ENCODE results near the gene MAGOHB. TPM values are rescaled to one million over a fixed set of nuclear protein-coding genes. Genes with fewer than 3 reads are reported as not detected.
"Not testable (repeated sequence)": the region's sequence is repeated elsewhere in the genome, so short reads cannot be mapped to it uniquely, and the experiment has no call there.

Gene MAGOHB
- total RNA-seq, 1 donor from 2014 or later, result 30.5 TPM

DNA sequence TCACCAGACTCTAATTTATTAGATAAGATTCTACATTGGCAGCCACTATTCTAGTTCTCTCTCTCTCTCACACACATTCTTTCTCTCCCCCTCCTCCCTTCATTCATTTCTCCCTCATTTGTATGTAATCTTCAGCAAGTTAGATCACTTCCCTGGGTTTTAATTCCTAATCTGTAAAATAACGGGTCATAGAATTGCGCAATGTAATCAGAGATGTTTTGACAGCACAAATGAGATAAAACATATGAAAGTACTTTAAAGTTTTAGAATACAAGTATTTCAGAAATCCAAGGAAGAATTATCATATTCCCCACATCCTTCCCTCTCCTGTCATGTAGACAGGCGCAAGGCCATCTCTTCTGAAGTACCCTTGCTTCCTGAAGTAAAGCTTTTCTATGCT, 38.8 kb upstream of the MAGOHB start:
- no peak for FAIRE-seq
- H3K36me3 Mint-ChIP-seq (ENCODE audit: low read depth, unreplicated experiment), result peaks cover 13% of the 10 kb centered on the region

GRCh38 chr12:10646576-10646975, 33.2 kb upstream of the MAGOHB start:
- not testable (repeated sequence) for DNase-seq (ENCODE audit: low read depth); FAIRE-seq; H4K20me1 ChIP-seq (ENCODE audit: insufficient read depth, low read length); H3K4me3 Mint-ChIP-seq (ENCODE audit: unreplicated experiment); H3K4me3 ChIP-seq (ENCODE audit: insufficient read depth, low read depth, low read length); H3K27me3 Mint-ChIP-seq (ENCODE audit: low read depth, unreplicated experiment); H3K79me2 ChIP-seq (ENCODE audit: insufficient read depth, low read length); H3K27ac ChIP-seq (ENCODE audit: low read depth, low read length); H3K9ac ChIP-seq (ENCODE audit: low read length); H3K27ac Mint-ChIP-seq (ENCODE audit: unreplicated experiment); H3K4me1 ChIP-seq (ENCODE audit: insufficient read depth, low read length); H3K4me2 ChIP-seq (ENCODE audit: low read length); H3K36me3 ChIP-seq (ENCODE audit: insufficient read depth, low read length); H2AFZ ChIP-seq (ENCODE audit: low read depth, low read length); H3K4me1 Mint-ChIP-seq (ENCODE audit: low read depth, unreplicated experiment); H3K27me3 ChIP-seq (ENCODE audit: insufficient read depth, low read length)
- peaks cover 15% of the 10 kb centered on the region for H3K9me3 ChIP-seq (ENCODE audit: insufficient read depth, low read depth, low read length)
- H3K9me3 Mint-ChIP-seq (ENCODE audit: unreplicated experiment), result peaks cover 32% of the 10 kb centered on the region
- H3K36me3 Mint-ChIP-seq (ENCODE audit: low read depth, unreplicated experiment), result peaks cover 20% of the 10 kb centered on the region

More for the DNA sequence above, 38.8 kb upstream of the MAGOHB start:
- Mint-ChIP-seq H3K4me1 (ENCODE audit: low read depth, unreplicated experiment) (no peaks in the 10 kb centered on the region), H3K4me3 (ENCODE audit: unreplicated experiment) (no peak overlapping the region), H3K9me3 (ENCODE audit: unreplicated experiment) (peaks cover 20% of the 10 kb centered on the region), H3K27me3 (ENCODE audit: low read depth, unreplicated experiment) (no peaks in the 10 kb centered on the region), H3K27ac (ENCODE audit: unreplicated experiment) (no peak overlapping the region)
- H3K9me3 ChIP-seq (ENCODE audit: insufficient read depth, low read depth, low read length), result peaks cover 5% of the 10 kb centered on the region
- no peaks in the 10 kb centered on the region for H3K4me1 ChIP-seq (ENCODE audit: insufficient read depth, low read length)
- no peak overlapping the region for H2AFZ ChIP-seq (ENCODE audit: low read depth, low read length)
- H3K27ac ChIP-seq (ENCODE audit: low read depth, low read length), result no peak overlapping the region
- no peaks in the 10 kb centered on the region for H3K36me3 ChIP-seq (ENCODE audit: insufficient read depth, low read length)
- H3K27me3 ChIP-seq (ENCODE audit: insufficient read depth, low read length), result no peaks in the 10 kb centered on the region
- TF ChIP-seq CTCF (IDR thresholded peaks at IDR 0.05; ENCODE audit: insufficient read depth, low read depth, low read length), result no peak
- no peak for TF ChIP-seq EZH2 (IDR thresholded peaks at IDR 0.05; ENCODE audit: insufficient read depth, low read length)
- H3K4me2 ChIP-seq (ENCODE audit: low read length), result no peak overlapping the region
- no peak for DNase-seq (ENCODE audit: low read depth)
- no peak overlapping the region for H3K4me3 ChIP-seq (ENCODE audit: insufficient read depth, low read depth, low read length)
- no peaks in the 10 kb centered on the region for H3K79me2 ChIP-seq (ENCODE audit: insufficient read depth, low read length)
- no peaks in the 10 kb centered on the region for H4K20me1 ChIP-seq (ENCODE audit: insufficient read depth, low read length)
- H3K9ac ChIP-seq (ENCODE audit: low read length), result no peak overlapping the region

GRCh38 chr12:10645910-10646309, 32.5 kb upstream of the MAGOHB start:
- Histone ChIP-seq H3K27me3 (ENCODE audit: insufficient read depth, low read length) (no peaks in the 10 kb centered on the region), H3K79me2 (ENCODE audit: insufficient read depth, low read length) (no peaks in the 10 kb centered on the region), H3K27ac (ENCODE audit: low read depth, low read length) (no peak overlapping the region), H3K4me1 (ENCODE audit: insufficient read depth, low read length) (peaks cover 10% of the 10 kb centered on the region), H3K9me3 (ENCODE audit: insufficient read depth, low read depth, low read length) (peaks cover 15% of the 10 kb centered on the region), H4K20me1 (ENCODE audit: insufficient read depth, low read length) (no peaks in the 10 kb centered on the region), H2AFZ (ENCODE audit: low read depth, low read length) (no peak overlapping the region), H3K9ac (ENCODE audit: low read length) (no peak overlapping the region), H3K4me2 (ENCODE audit: low read length) (no peak overlapping the region), H3K36me3 (ENCODE audit: insufficient read depth, low read length) (no peaks in the 10 kb centered on the region), H3K4me3 (ENCODE audit: insufficient read depth, low read depth, low read length) (no peak overlapping the region)
- Mint-ChIP-seq H3K27me3 (ENCODE audit: low read depth, unreplicated experiment) (no peaks in the 10 kb centered on the region), H3K4me1 (ENCODE audit: low read depth, unreplicated experiment) (peaks cover 3% of the 10 kb centered on the region), H3K9me3 (ENCODE audit: unreplicated experiment) (peaks cover 36% of the 10 kb centered on the region), H3K27ac (ENCODE audit: unreplicated experiment) (no peak overlapping the region), H3K36me3 (ENCODE audit: low read depth, unreplicated experiment) (peaks cover 20% of the 10 kb centered on the region), H3K4me3 (ENCODE audit: unreplicated experiment) (no peak overlapping the region)
- FAIRE-seq, result no peak
- DNase-seq (ENCODE audit: low read depth), result no peak
- TF ChIP-seq EZH2 (IDR thresholded peaks at IDR 0.05; ENCODE audit: insufficient read depth, low read length), result no peak
- TF ChIP-seq CTCF (IDR thresholded peaks at IDR 0.05; ENCODE audit: insufficient read depth, low read depth, low read length), result no peak
